HG03378 (cell line): Measurements from ENCODE around the gene TLR4.

Source experiments
- ATAC-seq: cut with Tn5 transposase; IDR thresholded peaks from one replicate; pipeline ENCODE4 v1.9.1; 2021; ENCODE audit warnings: mild to moderate bottlenecking, moderate library complexity; ENCODE audit not compliant: unreplicated experiment

Gene TLR4

DNA sequence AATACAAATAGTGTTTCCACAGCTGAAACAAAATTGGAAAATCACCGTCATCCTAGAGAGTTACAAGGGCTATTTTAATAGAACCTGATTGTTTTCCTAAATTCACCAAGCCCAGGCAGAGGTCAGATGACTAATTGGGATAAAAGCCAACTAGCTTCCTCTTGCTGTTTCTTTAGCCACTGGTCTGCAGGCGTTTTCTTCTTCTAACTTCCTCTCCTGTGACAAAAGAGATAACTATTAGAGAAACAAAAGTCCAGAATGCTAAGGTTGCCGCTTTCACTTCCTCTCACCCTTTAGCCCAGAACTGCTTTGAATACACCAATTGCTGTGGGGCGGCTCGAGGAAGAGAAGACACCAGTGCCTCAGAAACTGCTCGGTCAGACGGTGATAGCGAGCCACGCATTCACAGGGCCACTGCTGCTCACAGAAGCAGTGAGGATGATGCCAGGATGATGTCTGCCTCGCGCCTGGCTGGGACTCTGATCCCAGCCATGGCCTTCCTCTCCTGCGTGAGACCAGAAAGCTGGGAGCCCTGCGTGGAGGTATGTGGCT, at the start of gene TLR4:
TSS of gene TLR4 (plus strand) at position 380 of the 552 bp plus-strand sequence. CDS start at position 450, 70 bp downstream.
- peak; percentile 100 for ATAC-seq

DNA sequence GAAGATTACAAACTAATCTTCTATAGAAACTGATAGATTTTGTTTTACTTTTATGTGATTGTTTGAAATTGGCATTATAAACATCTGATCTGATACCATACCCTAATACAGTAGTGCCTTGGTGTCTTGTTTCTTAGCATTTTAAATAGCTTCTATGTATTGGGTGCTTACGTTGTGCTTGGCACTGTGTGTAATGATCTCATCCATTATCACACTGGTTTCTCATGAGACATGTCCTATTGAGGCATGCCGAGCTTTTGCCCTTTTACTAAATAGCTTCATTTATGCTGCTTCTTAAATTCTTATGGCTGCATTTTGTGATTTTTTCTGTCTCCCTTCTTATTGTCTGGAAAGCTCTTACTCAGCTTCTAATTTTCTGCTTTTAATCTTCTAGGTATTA, 48.2 kb upstream of the TLR4 start:
- ATAC-seq, result no peak

DNA sequence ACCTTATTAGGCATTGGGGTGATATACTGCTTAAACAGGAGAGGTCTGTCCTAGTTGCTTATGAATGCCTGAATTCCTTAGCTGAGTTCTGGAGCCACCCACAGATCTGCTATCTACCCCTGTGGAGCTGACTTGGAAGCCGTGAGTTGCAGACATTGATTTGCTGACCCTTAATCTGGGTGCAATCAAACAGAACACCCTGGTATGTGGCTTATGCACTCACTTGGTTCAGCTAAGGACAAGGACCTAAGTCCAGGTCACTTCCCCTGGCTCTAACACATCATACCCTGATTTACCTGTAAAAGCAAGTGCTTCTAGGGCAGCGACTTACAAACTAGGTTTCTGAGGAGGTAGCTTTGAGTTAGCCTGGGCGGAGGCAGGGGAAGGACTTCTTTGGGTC, 41.6 kb upstream of the TLR4 start:
- ATAC-seq, result no peak

DNA sequence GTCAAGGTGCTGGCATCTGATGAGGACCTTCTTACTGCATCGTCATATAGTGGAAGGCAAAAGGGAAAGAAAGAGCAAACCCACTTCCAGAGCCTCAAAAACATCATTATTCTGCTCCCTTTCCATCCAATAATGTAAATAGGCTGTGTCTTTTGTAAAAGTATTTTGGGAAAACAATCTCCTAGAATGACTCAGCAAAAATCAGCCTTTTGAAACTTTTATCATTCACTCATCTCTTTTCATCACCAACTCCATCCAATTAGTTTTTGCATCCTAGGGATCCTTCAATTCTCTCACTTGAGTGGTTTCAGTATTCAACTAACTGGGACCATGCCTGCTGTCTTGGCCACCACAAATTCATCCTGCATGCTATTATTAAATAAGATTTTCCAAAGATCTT, 39.8 kb upstream of the TLR4 start:
- ATAC-seq, result no peak

DNA sequence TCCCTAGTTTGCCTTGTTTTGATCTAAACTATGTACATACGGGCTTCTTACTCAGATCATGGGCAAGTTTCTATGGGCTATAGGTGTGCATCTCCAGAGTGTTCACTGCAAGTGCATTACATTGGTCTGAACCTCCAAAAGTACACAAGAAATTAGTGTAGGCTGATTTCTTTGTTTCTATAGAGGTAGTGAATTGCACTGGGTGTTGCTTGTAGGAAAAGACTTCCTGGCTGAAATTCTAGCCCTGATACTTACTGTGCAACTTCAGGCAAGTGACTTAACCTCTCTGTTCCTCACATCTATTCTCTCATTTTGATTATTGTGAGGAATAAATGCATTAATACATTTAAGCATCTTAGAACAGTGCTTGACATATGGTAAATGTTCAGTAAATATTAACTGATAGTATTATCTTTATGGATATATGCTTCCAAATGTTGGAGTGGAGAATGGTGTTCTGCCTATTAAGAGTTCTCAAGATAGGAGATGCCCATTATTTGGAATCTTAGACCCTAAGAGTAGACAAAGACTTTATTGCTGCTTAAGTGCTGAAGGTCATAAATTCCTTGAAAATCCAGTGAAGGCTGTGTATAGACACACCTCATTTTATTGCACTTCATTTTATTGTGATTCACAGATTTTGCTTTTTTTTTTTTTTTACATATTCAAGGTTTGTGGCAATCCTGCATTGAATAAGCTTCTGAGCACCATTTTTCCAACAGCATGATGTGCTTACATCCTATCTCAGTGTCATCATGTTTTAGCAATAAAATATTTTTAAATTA, 38.4 kb upstream of the TLR4 start:
- ATAC-seq, result no peak

DNA sequence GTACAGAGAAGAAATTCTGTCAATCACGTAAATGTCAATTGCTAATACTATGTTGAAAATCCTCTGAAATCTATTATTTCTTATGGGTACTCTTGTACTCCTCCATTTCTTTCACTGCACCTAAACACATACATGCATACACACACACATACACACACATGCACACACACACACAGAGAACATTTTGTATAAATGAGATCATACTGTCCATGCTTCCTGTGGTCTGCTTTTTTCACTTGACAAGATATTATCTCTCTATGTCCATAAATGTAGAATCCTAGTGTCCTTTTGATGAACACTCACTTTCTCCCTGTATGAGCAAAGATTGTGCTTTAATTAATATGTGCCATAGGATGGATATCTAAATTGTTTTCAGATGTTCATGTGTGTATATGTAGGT, 32.7 kb upstream of the TLR4 start:
- no peak for ATAC-seq

DNA sequence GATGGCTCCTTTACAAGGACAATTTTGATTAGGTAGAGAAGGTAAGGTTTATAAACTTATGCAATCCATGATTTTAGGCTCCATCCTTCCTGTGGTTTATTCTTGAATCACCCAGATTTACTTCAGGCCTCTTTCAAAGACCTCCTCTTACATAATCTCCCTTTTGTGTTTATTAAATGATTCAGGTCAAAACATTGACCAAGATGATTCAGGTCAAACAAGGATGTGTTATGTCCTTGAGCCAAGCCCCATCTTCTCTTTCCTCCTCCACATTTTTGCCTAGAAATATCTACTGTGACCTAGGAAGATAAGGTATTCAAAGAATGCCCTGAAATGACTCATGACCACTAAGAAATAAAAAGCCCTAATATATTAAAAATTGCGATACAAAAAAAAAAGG, 31.8 kb upstream of the TLR4 start:
- ATAC-seq, result no peak

DNA sequence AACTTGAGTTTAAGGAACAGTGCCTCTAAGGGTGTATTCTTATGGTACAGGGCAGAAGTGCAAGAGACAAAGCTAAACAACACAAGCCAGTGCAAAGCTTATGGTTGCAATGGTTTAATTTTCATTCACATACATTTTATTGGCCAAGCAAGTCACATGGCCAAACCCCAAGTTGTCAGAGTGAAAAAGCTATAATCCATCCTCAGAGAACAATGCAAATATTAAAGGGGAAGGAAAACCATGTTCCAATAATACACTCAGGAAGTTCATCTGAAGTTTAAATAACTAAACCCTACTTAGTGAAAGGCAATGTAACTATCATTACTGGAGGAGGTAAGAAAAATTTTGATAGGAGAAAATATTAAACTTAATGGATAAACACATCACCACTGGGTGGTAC, 26.6 kb upstream of the TLR4 start:
- ATAC-seq, result peak; percentile 63

DNA sequence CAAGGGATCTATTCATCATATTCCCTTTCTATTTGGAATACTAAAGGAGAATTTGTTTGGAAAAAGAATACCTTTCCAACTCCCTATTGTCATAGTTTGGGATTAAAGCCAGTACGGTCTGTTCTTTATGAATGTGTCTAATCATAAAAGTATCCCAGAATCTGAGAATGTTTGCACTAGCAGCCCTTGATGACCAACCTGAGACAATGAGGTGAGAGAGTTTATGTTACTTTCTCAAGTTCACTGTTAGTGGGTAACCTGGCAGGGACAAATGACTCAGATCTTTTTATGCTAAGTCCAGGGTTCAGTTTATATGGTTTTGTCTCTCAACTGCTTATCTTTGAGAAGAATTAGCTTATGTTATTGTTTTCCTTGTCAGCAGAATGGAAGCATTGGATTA, 25.3 kb upstream of the TLR4 start:
- no peak for ATAC-seq

DNA sequence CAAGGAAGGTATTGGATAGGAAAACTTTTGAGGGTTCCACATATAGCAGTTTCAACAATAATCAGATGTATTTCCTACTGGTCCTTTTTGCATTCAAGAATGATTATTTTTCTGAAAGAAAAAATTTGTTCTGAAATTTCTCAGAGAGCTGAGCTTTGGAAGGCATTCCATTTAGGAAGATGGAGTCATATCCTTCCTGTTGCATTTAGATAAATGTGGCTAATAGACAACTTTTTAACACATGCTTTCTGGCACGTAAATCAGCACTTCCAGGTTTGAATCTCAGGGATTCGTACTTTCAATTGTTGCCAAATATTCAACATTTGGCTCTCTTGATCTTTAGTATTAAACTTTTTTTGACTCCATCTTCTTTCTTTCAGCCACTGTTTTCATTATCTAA, 24.8 kb upstream of the TLR4 start:
- no peak for ATAC-seq

DNA sequence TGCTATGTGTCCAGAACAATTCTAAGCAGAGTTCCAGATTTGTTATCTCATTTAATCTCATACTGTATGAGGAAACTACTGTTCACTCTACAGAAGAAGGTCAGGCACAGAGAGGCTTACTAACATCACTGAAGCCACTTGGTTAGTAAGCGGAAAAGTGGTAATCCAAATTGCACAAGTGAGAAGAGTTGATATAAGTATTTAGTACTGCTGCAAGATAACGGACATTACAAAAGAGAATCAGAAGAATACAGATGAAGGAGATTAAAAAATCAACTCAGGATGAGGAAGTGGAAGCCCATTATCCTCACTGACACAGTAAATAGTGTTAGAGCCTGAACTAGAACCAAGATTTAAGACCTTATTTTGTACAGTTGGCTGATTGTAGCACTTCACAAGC, 22.3 kb upstream of the TLR4 start:
- no peak for ATAC-seq

DNA sequence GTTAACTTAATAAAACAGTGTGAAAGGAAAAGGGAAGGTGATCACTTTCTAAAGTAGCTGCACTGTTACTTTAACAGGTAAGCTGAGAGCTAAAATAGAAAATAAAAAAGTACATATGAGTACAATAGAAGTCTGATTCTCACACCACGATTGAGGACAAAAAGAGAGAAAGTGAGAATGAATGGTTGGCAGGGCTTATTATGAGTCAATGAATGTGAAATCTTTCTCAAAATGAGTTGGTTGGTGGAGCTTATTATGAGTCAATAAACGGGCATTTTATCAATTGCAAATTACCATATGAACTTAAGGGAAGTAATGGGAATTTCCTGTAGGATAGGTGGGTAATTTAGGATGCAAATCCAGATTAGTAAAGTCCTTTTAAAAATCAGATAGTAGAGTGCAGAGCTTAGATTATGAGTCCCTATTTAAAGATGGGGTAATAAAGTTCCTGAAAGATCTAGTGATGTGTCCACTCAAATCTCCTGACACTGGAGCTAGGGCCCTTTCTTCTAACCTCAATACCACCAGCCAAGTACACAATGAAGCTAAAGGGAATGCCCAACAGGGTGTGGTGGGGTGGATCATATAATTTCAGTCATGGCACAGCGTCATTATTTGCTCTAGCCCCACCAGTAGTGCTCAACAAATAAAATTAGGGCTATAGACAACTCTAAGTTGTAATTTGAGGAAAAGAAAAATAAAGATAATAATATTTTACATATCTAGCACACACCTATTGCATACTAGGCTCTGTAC, 21.1 kb upstream of the TLR4 start:
- peak; percentile 85 for ATAC-seq

DNA sequence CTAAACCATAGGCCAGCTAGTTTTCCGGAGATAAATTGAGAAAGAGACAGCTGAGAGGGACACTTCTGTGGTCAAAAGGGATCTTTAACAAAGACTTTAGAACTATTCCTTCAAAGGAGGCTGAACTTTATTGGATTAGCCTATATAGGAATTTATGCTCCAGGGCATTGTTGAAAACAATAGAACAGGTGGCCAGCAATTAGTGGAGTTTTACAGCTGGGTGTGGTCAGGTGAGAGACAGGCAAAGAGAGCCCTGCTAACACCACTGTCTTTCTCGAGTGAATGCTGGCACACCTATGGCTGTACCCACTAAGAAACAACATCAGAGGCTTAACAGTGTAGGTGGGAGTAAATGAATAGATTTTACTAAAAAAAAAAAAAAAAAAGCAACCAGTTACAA, 16.7 kb upstream of the TLR4 start:
- ATAC-seq, result no peak

DNA sequence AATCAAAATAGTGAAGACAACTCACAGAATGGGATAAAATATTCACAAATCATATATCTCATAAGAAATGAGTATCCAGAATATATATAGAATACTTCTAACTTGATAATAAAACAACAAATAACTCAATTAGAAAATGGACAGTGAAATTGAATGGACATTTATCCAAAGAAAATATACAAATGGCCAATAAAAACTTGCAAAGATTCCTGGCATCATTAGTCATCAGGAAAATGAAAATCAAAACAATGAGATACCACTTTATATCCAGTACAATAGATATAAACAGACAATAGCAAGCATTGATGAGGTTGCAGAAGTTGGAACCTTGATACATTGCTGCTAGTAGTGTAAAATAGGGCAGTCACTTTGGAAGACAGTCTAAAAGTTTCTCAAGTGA, 12.8 kb upstream of the TLR4 start:
- no peak for ATAC-seq

DNA sequence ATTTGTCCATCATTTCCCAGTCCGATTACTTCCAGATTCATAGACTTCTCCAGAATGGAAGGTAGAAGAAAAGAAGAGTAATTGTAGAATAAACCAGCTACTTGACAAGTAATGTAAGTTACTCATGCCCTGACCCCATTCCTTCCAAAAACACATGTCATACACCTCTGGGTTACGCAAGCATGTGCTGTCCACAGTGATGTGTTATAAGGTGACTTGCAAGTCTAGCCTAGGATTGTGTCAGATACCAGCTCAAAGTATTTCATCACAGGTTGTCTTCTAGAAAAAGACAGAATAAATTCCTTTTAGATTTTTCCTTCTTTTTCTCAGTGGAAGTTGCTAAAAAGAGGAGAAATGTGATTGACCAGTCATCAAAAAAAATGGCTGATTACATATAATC, 8.0 kb upstream of the TLR4 start:
- ATAC-seq, result no peak

DNA sequence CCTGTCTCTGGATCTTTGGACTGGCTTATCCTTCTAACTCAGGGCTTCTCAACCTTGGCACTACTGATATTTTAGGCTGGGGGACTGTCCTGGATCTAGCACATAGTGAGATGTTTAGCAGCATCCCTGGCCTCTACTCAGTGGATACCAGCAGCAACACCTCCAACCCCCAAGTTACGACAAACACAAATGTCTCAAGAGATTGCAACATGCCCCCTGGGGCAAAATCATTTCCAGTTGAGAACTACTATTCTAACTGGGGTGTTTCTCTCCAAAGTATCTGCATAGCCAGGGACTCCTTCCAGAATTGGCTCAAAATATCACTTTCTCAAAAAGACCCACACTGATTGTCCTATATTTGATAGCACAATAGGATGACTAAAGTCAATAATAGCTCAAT, 7.2 kb upstream of the TLR4 start:
- ATAC-seq, result no peak

DNA sequence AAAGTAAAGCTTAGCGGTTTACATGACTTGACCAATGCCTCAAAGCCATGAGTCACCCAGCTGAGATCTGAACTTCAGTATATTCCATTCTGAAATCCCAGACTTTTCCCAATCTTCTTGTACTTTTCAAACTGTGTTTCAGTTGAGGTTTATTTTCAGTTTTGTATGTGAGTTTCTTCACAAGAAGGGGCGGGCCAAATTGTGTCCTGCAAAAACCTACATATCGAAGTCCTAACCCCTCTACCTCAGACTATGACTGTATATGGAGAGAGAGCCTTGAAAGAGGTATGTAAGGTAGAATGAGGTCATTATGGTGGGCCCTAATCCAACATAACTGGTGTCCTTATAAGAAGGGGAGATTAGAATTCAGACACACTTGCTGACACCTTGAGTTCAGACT, 666 bp upstream of the TLR4 start:
- no peak for ATAC-seq

DNA sequence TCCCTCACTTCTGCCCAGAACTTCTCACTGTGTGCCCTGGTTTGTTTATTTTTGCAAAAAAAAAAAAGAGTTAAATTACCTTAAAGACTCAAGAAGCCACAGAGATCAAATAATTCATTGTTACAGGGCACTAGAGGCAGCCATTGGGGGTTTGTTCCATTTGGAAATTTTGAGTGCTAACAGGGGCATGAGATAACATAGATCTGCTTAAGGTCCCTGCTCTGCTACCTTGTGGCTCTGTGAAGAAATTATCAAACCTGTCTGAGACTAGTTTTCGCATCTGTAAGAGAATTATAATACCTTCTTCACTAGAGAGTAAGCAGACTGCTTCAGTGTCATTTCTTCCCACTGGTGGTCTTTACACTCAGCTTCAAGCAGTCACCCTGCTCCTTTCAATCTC, 394 bp downstream of the TLR4 start:
- ATAC-seq, result no peak

DNA sequence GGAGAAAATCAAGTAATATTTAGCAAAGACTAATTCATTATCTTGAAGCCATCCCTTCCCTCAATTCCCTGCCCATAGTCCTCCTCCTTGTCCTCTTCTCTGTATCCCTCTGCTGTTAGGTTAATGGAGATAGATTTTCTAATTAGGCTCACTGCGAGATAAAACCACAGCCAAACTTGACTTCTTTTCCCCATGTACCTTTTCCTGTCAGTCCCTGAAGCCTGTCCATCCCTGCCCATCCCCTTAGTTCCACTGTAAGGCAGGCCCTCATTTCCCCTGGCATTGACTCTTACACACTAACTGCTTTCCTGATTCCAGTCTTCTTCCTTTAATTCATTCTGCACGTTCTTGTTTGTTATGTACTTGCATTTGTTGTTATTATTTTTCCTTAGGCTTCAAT, 1.2 kb downstream of the TLR4 start:
- no peak for ATAC-seq

DNA sequence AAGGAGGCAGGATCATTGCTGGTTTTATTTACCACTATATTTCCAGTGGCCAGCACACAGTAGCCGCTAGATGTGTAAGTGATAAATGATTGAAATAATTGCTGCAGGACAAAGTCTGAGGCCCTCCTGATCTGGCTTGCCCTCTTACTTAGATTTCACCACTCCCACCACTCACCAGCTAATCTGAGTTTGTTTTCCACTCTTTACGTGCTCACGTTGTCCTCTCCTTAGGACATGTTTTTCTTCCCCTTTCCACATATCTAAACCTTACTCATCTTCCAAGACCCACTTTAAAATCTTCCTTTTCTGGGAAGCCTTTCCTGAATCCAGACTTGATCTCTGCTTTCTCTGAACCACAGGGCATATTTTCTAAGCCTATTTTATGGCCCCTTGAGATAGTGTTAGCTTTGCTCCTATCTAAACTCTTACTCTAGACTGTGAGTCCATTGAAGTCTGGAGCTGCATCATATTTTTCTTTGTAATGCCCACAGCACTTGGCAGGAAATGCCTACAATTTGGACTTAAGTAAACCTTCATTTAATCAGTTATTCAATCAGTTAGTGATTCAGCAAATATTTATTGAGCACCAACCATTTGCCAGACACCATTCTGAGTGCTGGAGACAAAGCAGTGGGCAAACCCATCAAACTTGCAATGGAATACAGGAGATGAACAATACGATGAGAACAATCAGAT, 2.4 kb downstream of the TLR4 start:
- ATAC-seq, result no peak

DNA sequence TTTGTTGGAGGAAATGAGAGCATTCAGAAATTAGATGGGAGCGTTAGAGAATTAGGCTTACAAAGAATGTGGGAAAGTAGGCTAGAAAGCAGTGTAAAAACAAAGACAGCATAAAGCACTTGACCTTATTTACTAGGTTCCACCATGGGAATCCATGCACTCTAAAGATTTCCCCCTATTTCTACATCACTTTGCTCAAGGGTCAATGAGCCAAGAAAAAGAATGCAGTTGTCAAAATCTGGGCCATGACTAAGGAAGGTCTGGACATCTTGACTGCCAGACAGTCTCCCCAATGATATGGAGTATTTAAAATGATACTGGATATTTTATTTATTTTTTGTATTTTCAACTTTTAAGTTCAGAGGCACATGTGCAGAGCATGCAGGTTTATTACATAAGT, 3.4 kb downstream of the TLR4 start:
- no peak for ATAC-seq

DNA sequence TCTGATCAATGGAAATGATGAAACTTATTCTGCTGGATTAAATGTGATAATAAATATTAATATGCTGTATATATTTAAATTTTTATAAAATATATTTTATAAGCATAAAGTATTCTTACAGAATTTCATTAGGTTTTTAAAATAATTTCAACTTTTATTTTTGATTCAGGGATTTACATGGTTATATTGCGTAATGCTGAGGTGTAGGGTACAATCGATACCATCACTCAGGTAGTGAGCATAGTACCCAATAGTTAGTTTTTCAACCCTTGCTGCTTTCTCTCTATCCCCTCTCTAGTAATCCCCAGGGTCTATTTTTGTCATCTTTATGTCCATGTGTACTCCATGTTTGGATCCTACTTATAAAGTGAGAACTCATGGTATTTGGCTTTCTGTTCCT, 5.7 kb downstream of the TLR4 start:
- no peak for ATAC-seq
